WTC11 (cell line): Measurements from ENCODE around the gene TSPAN4. TPM values are rescaled to one million over a fixed set of nuclear protein-coding genes. Genes with fewer than 3 reads are reported as not detected.

Experiments
- ATF1 ChIP-seq: sonication (generic); formaldehyde crosslinking; IDR thresholded peaks from 2 replicates; pipeline ENCODE4 v1.8.1; 2023; ENCODE audit warnings: mild to moderate bottlenecking, moderate library complexity, missing genetic modification reagents
- CREM ChIP-seq: sonication (generic); formaldehyde crosslinking; IDR thresholded peaks from 2 replicates; pipeline ENCODE4 v1.8.1; 2022; ENCODE audit warnings: mild to moderate bottlenecking, missing genetic modification reagents, moderate library complexity
- E2F5 ChIP-seq: sonication (generic); formaldehyde crosslinking; IDR thresholded peaks from 2 replicates; pipeline ENCODE4 v1.8.1; 2022; ENCODE audit warnings: mild to moderate bottlenecking, moderate library complexity, missing genetic modification reagents
- FOXJ3 ChIP-seq: sonication (generic); formaldehyde crosslinking; IDR thresholded peaks from 2 replicates; pipeline ENCODE4 v1.9.0; 2021; ENCODE audit warnings: missing genetic modification reagents, mild to moderate bottlenecking, borderline replicate concordance
- GTF2I ChIP-seq: fragments of 250-450 bp; sonication (Bioruptor Pico); conservative IDR thresholded peaks from 2 replicates; pipeline ENCODE4 v1.4.0; 2021; ENCODE audit warnings: mild to moderate bottlenecking
- NFYB ChIP-seq: sonication (generic); formaldehyde crosslinking; conservative IDR thresholded peaks from 2 replicates; pipeline ENCODE4 v1.8.0; 2022; ENCODE audit warnings: low read depth, missing genetic modification reagents
- NR2C2 ChIP-seq: sonication (generic); formaldehyde crosslinking; IDR thresholded peaks from 2 replicates; pipeline ENCODE4 v1.8.0; 2022; ENCODE audit warnings: mild to moderate bottlenecking, missing genetic modification reagents
- NR3C1 ChIP-seq: sonication (generic); formaldehyde crosslinking; conservative IDR thresholded peaks from 2 replicates; pipeline ENCODE4 v1.8.1; 2023; ENCODE audit warnings: low read depth, mild to moderate bottlenecking, missing genetic modification reagents
- RELA ChIP-seq: sonication (generic); formaldehyde crosslinking; IDR thresholded peaks from 2 replicates; pipeline ENCODE4 v1.8.1; 2022; ENCODE audit warnings: missing genetic modification reagents, mild to moderate bottlenecking, borderline replicate concordance
- SMAD4 ChIP-seq: sonication (generic); formaldehyde crosslinking; IDR thresholded peaks from 2 replicates; pipeline ENCODE4 v1.8.0; 2022; ENCODE audit warnings: mild to moderate bottlenecking, missing genetic modification reagents
- SP1 ChIP-seq: sonication (generic); formaldehyde crosslinking; conservative IDR thresholded peaks from 2 replicates; pipeline ENCODE4 v1.8.1; 2022; ENCODE audit warnings: missing genetic modification reagents
- STAT6 ChIP-seq: sonication (generic); formaldehyde crosslinking; conservative IDR thresholded peaks from 2 replicates; pipeline ENCODE4 v1.8.1; 2023; ENCODE audit warnings: mild to moderate bottlenecking, low read depth, missing genetic modification reagents, moderate library complexity
- ZNF263 ChIP-seq: sonication (generic); formaldehyde crosslinking; IDR thresholded peaks from 2 replicates; pipeline ENCODE4 v1.8.1; 2022; ENCODE audit warnings: low read depth, mild to moderate bottlenecking, moderate library complexity, missing genetic modification reagents
- total RNA-seq: library from RNA; stranded (reverse); gene quantifications from 3 replicates; pipeline ENCODE4 v1.2.3, GENCODE V29; 2021
- TF ChIP-seq, protein P1 (sequence below): fragments of 250-450 bp; sonication (Bioruptor Pico); IDR thresholded peaks from 2 replicates; pipeline ENCODE4 v1.9.0; 2021; ENCODE audit warnings: mild to moderate bottlenecking, borderline replicate concordance
- TF ChIP-seq, protein P2 (sequence below): sonication (generic); formaldehyde crosslinking; IDR thresholded peaks from 2 replicates; pipeline ENCODE4 v1.8.0; 2022; ENCODE audit warnings: mild to moderate bottlenecking, missing genetic modification reagents
- TF ChIP-seq, protein P3 (sequence below): sonication (generic); formaldehyde crosslinking; IDR thresholded peaks from 2 replicates; pipeline ENCODE4 v1.8.0; 2023; ENCODE audit warnings: missing genetic modification reagents, mild to moderate bottlenecking, borderline replicate concordance
- TF ChIP-seq, protein P4 (sequence below): fragments of 250-450 bp; sonication (Bioruptor Pico); IDR thresholded peaks from 2 replicates; pipeline ENCODE4 v2.1.2; 2022; ENCODE audit warnings: mild to moderate bottlenecking, moderate library complexity
- TF ChIP-seq, protein P5 (sequence below): sonication (generic); formaldehyde crosslinking; IDR thresholded peaks from 2 replicates; pipeline ENCODE4 v1.8.0; 2022; ENCODE audit warnings: mild to moderate bottlenecking, missing genetic modification reagents

The TSPAN4 gene
- total RNA-seq, 1 experiment from 2014 or later, result 94.3 TPM

GRCh38 chr11:842370-843002 is at the start of gene TSPAN4, which contains the start of gene POLR2L (continued):
- peak; percentile 87 for TF ChIP-seq E2F5 (CRISPR knock-in tag)
- TF ChIP-seq, protein P1, sequence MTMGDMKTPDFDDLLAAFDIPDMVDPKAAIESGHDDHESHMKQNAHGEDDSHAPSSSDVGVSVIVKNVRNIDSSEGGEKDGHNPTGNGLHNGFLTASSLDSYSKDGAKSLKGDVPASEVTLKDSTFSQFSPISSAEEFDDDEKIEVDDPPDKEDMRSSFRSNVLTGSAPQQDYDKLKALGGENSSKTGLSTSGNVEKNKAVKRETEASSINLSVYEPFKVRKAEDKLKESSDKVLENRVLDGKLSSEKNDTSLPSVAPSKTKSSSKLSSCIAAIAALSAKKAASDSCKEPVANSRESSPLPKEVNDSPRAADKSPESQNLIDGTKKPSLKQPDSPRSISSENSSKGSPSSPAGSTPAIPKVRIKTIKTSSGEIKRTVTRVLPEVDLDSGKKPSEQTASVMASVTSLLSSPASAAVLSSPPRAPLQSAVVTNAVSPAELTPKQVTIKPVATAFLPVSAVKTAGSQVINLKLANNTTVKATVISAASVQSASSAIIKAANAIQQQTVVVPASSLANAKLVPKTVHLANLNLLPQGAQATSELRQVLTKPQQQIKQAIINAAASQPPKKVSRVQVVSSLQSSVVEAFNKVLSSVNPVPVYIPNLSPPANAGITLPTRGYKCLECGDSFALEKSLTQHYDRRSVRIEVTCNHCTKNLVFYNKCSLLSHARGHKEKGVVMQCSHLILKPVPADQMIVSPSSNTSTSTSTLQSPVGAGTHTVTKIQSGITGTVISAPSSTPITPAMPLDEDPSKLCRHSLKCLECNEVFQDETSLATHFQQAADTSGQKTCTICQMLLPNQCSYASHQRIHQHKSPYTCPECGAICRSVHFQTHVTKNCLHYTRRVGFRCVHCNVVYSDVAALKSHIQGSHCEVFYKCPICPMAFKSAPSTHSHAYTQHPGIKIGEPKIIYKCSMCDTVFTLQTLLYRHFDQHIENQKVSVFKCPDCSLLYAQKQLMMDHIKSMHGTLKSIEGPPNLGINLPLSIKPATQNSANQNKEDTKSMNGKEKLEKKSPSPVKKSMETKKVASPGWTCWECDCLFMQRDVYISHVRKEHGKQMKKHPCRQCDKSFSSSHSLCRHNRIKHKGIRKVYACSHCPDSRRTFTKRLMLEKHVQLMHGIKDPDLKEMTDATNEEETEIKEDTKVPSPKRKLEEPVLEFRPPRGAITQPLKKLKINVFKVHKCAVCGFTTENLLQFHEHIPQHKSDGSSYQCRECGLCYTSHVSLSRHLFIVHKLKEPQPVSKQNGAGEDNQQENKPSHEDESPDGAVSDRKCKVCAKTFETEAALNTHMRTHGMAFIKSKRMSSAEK (CRISPR knock-in tag), result no peak
- no peak for TF ChIP-seq SMAD4 (CRISPR knock-in tag)
- no peak for TF ChIP-seq ZNF263
- TF ChIP-seq ATF1, result no peak
- TF ChIP-seq, protein P2, sequence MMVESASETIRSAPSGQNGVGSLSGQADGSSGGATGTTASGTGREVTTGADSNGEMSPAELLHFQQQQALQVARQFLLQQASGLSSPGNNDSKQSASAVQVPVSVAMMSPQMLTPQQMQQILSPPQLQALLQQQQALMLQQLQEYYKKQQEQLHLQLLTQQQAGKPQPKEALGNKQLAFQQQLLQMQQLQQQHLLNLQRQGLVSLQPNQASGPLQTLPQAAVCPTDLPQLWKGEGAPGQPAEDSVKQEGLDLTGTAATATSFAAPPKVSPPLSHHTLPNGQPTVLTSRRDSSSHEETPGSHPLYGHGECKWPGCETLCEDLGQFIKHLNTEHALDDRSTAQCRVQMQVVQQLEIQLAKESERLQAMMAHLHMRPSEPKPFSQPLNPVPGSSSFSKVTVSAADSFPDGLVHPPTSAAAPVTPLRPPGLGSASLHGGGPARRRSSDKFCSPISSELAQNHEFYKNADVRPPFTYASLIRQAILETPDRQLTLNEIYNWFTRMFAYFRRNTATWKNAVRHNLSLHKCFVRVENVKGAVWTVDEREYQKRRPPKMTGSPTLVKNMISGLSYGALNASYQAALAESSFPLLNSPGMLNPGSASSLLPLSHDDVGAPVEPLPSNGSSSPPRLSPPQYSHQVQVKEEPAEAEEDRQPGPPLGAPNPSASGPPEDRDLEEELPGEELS, result peak; percentile 68; the same call in 1 of the 2 replicates
- TF ChIP-seq, protein P3, sequence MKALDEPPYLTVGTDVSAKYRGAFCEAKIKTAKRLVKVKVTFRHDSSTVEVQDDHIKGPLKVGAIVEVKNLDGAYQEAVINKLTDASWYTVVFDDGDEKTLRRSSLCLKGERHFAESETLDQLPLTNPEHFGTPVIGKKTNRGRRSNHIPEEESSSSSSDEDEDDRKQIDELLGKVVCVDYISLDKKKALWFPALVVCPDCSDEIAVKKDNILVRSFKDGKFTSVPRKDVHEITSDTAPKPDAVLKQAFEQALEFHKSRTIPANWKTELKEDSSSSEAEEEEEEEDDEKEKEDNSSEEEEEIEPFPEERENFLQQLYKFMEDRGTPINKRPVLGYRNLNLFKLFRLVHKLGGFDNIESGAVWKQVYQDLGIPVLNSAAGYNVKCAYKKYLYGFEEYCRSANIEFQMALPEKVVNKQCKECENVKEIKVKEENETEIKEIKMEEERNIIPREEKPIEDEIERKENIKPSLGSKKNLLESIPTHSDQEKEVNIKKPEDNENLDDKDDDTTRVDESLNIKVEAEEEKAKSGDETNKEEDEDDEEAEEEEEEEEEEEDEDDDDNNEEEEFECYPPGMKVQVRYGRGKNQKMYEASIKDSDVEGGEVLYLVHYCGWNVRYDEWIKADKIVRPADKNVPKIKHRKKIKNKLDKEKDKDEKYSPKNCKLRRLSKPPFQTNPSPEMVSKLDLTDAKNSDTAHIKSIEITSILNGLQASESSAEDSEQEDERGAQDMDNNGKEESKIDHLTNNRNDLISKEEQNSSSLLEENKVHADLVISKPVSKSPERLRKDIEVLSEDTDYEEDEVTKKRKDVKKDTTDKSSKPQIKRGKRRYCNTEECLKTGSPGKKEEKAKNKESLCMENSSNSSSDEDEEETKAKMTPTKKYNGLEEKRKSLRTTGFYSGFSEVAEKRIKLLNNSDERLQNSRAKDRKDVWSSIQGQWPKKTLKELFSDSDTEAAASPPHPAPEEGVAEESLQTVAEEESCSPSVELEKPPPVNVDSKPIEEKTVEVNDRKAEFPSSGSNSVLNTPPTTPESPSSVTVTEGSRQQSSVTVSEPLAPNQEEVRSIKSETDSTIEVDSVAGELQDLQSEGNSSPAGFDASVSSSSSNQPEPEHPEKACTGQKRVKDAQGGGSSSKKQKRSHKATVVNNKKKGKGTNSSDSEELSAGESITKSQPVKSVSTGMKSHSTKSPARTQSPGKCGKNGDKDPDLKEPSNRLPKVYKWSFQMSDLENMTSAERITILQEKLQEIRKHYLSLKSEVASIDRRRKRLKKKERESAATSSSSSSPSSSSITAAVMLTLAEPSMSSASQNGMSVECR (CRISPR knock-in tag), result peak; percentile 45; the same call in 1 of the 2 replicates
- no peak for TF ChIP-seq FOXJ3 (CRISPR knock-in tag)
- peak; percentile 64; the same call in 1 of the 2 replicates for TF ChIP-seq CREM (CRISPR knock-in tag)
- no peak for TF ChIP-seq NFYB (CRISPR knock-in tag)
- TF ChIP-seq, protein P4, sequence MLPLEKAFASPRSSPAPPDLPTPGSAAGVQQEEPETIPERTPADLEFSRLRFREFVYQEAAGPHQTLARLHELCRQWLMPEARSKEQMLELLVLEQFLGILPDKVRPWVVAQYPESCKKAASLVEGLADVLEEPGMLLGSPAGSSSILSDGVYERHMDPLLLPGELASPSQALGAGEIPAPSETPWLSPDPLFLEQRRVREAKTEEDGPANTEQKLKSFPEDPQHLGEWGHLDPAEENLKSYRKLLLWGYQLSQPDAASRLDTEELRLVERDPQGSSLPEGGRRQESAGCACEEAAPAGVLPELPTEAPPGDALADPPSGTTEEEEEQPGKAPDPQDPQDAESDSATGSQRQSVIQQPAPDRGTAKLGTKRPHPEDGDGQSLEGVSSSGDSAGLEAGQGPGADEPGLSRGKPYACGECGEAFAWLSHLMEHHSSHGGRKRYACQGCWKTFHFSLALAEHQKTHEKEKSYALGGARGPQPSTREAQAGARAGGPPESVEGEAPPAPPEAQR (CRISPR knock-in tag), result no peak
- peak; percentile 62; the same call in 1 of the 2 replicates for TF ChIP-seq RELA
- TF ChIP-seq STAT6, result no peak
- TF ChIP-seq, protein P5, sequence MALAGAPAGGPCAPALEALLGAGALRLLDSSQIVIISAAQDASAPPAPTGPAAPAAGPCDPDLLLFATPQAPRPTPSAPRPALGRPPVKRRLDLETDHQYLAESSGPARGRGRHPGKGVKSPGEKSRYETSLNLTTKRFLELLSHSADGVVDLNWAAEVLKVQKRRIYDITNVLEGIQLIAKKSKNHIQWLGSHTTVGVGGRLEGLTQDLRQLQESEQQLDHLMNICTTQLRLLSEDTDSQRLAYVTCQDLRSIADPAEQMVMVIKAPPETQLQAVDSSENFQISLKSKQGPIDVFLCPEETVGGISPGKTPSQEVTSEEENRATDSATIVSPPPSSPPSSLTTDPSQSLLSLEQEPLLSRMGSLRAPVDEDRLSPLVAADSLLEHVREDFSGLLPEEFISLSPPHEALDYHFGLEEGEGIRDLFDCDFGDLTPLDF (CRISPR knock-in tag), result no peak
- TF ChIP-seq NR3C1 (CRISPR knock-in tag), result no peak
- no peak for TF ChIP-seq NR2C2 (CRISPR knock-in tag)
- TF ChIP-seq SP1 (CRISPR knock-in tag), result peak; percentile 85
- no peak for TF ChIP-seq GTF2I (CRISPR knock-in tag)
